Astrocyte of the cerebellum (primary cell): ENCODE measurements around the gene PIAS3.
A peak's percentile ranks its signal among the peaks of the same experiment; 100 is the strongest.
"Not testable (repeated sequence)": the region's sequence is repeated elsewhere in the genome, so short reads cannot be mapped to it uniquely, and the experiment has no call there.

Experiments used
- DNase-seq: peaks from one replicate; pipeline ENCODE4 v3.0.0-alpha.2; 2011; ENCODE audit warnings: low read depth
- H3K4me3 ChIP-seq: 2 replicates; pipeline ENCODE4 v1.5.1; 2011; ENCODE audit warnings: mild to moderate bottlenecking, low read depth, low read length, moderate library complexity
- in situ Hi-C: cut with HindIII; loops from 2 replicates; pipeline ENCODE4 v1.10.0; 2017; ENCODE audit warnings: low sequenced_read_pairs
- TF ChIP-seq, protein P1 (sequence below): IDR thresholded peaks from 2 replicates; pipeline ENCODE4 v1.5.1; 2012; ENCODE audit warnings: low read length, low read depth, moderate library complexity, mild to moderate bottlenecking; ENCODE audit errors: missing control alignments

Gene PIAS3

DNA sequence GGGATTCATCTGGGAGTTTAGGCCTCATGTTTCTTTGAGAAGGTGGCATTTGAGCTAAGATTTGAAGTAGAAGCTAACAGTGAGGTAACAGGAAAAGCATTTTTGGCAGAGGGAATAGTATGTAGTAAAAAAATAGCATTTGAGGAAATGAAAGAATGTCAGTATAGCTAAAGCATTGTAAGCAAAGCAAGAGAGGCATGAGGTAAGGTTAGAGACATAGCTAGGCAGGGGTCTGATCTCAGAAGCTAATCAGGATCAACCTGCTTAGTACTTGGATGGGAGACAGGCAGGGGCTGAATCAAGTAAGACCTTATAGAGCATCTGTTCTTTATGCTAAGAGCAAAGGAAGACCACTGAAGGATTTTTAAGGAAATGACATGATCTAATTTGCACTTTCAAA, 30.9 kb downstream of the PIAS3 start:
- H3K4me3 ChIP-seq, result no peak overlapping the region
- TF ChIP-seq, protein P1, sequence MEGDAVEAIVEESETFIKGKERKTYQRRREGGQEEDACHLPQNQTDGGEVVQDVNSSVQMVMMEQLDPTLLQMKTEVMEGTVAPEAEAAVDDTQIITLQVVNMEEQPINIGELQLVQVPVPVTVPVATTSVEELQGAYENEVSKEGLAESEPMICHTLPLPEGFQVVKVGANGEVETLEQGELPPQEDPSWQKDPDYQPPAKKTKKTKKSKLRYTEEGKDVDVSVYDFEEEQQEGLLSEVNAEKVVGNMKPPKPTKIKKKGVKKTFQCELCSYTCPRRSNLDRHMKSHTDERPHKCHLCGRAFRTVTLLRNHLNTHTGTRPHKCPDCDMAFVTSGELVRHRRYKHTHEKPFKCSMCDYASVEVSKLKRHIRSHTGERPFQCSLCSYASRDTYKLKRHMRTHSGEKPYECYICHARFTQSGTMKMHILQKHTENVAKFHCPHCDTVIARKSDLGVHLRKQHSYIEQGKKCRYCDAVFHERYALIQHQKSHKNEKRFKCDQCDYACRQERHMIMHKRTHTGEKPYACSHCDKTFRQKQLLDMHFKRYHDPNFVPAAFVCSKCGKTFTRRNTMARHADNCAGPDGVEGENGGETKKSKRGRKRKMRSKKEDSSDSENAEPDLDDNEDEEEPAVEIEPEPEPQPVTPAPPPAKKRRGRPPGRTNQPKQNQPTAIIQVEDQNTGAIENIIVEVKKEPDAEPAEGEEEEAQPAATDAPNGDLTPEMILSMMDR, result no peak
- no peak for DNase-seq
- in situ Hi-C loops, result no loop called here

DNA sequence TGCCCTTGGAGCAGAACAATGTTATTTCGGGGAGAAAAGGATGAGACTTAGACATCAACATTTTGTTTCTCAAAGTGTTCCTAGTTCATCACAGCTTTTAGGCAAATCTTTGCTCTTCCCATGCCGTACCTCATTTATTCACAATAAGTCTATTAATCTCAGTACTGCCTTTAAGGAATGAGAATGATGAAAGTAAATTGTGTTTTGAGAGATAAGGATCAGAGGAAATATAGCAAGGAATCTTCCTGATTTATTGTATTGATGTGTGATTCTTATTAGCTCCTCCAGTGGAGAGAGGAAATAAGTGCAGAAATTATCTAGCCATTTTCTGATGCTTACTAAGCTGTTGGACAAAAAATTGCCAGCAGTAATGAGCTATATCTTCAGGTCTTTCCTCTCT, 32.9 kb downstream of the PIAS3 start:
- H3K4me3 ChIP-seq, result no peak overlapping the region
- TF ChIP-seq, protein P1, result no peak
- DNase-seq, result no peak
- in situ Hi-C loops, result no loop called here

DNA sequence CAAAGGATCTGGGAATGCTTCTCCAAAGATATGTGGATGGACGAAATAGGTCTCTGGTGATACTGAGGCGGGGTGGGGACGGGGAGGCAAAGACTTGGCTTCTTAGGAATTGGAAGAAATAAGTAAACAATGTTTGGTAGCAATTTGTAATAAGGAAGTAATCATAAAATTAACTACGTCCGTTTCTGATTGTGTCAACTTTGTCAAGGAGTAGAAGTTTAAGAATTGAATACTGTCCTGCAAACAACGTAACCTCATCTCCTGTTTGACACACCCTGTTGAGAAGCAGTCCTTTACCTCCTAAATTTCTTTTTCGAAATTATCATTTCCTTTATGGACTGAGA, 34.4 kb downstream of the PIAS3 start:
- H3K4me3 ChIP-seq, result peak overlapping the region; percentile 86
- no peak for DNase-seq
- TF ChIP-seq, protein P1, result no peak
- in situ Hi-C loops, result no loop called here

DNA sequence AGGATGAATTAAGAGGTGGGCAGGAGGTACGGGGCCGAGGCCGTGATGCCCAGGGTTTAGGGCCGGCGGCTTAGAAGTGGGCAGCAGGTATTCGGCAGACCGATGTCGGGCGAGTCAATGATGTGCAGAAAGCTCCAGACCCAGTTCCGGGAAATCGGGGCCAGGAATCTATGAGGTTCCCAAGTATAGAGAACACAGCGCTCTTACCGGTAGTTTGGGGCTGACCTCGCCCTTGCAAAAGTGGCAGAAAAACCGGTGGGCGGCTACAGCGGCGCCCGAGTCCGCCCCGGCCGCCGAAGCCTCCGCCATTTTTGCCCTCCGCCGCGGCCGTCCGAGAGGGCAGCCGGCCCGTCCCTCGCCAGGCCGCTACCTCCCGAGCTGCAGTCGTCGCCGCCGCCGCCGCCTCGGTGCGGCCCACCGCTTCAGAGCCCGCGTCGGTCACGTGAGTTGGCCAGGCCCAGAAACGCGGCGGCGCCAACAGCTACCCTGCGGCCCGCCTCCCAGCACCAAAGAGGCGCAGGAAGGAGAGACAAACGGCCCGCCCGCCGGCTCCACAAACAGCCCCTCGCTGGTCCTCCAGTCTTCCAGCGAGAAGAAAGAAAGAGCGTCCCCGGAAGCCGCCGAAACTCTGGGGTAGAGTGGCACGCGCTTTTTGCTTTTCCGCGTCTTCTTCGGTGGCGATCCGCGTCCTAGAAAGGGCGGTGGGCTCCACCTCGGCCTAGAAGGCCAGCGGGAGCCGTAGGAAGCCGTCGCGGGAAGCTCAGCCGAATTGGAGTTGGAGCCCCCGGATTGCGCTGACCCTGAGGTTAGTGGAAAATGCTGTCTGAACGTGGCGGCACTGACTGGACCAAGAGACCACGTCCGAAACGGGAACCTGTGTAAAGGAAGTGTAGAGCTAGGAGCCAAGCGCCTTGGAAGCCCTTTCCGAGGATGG, 35.0 kb downstream of the PIAS3 start, which contains the start of the genes POLR3C and RNF115:
POLR3C (plus strand) TSS at position 636 of the 934 bp plus-strand sequence. CDS start 1,577 bp downstream, outside the sequence.
RNF115 (minus strand) TSS at position 531 of the 934 bp plus-strand sequence; CDS start at position 309, 222 bp downstream.
- TF ChIP-seq, protein P1, result no peak
- peak; percentile 78 for DNase-seq
- peak within 1 kb of the TSS; percentile 86 for H3K4me3 ChIP-seq
- in situ Hi-C loops, result no loop called here

DNA sequence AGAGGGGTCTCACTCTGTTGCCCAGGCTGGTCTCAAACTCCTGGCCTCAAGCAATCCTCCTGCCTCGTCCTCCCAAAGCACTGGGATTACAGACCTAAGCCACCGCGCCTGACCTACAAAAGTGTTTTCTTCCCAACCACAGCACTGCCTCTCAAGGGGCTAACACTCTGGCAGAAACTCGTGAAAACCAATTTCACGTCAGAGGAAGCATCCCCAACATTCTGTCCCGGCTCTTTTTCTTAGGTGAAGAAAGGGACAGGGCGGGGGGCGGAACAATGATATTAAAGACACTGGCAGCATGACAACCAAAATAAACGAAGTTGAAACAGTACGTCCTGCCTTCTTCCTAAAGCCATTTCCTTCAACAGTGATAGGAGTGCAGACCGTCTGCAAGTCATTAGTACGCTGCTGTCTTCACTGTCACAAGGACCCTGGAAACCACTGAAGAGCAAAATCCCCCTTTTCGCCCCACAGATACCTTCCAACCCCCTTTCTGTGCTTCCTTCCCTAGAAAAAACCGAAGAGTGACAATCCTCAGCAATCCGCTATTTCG, 36.0 kb downstream of the PIAS3 start:
- DNase-seq, in situ Hi-C loops: not testable (repeated sequence)
- H3K4me3 ChIP-seq, result peak overlapping the region; percentile 86

DNA sequence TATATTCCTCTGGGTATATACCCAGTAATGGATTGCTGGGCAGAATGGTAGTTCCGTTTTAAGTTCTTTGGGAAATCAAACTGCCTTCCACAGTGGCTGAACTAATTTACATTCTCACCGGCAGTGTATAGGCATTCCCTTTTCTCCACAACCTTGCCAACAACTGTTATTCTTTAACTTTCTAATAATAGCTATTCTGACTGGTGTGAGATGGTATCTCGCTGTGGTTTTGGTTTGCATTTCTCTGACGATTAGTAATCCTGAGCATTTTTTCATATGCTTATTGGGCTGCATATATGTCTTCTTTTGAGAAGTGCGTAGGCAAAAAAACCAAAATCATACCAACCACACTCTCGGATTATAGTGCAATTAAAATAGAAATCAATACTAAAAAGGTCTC, 40.8 kb downstream of the PIAS3 start:
- peak; percentile 58 for DNase-seq
- in situ Hi-C loops, H3K4me3 ChIP-seq: not testable (repeated sequence)

DNA sequence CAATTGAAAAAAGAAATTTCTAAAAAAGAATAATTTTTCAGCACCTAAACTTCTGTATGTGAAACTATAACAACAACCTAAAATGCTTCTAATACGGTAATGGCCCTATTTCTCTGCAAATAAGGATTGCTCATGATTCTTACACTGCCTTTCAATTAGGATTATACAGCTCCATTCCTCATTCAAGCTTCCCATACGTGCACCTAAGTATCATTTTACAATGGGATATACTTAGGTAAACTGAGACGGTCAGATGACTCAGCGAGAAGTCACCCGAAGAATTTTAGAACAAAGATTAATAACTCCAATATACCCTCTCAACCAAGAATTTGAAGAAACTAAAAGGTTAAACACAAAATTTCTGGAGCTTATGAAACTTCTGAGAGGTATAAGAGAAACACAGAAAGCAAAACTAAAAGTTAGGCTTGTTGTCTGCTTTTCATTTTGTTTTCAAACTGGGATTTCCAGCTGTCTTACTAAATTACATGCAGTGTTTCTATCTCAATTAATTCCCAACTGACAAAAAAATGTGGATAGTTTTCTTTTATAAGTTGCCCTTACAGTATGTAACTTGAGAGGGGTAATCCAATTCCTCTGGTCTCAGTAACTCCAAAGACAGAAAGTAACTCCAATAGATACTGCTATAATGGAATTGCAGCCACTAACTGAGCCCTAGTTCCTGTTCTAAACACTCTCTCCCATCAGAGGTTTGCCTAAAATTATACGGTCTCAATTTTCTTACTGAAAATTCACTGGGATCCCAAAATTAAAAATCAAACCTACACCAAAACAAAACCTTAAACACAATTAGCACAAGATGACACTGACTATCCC, 45.7 kb downstream of the PIAS3 start:
- H3K4me3 ChIP-seq, DNase-seq, in situ Hi-C loops: not testable (repeated sequence)
